Mucosa of stomach (tissue), 1 donor: ENCODE data around the gene YEATS4.

Source experiments
- H3K27me3 ChIP-seq: one replicate; pipeline ENCODE4 v1.7.0; 2013; ENCODE audit warnings: mild to moderate bottlenecking, low read length; ENCODE audit not compliant: control insufficient read depth, insufficient read depth
- H3K36me3 ChIP-seq: one replicate; pipeline ENCODE4 v1.7.0; 2013; ENCODE audit warnings: low read length; ENCODE audit not compliant: control insufficient read depth, insufficient read depth
- H3K4me1 ChIP-seq: one replicate; pipeline ENCODE4 v1.7.0; 2013; ENCODE audit warnings: mild to moderate bottlenecking, low read length; ENCODE audit not compliant: control insufficient read depth, insufficient read depth
- H3K4me3 ChIP-seq: one replicate; pipeline ENCODE4 v1.7.0; 2013; ENCODE audit warnings: low read length
- H3K9ac ChIP-seq: one replicate; pipeline ENCODE4 v1.7.0; 2013; ENCODE audit warnings: mild to moderate bottlenecking, low read length, moderate library complexity
- H3K9me3 ChIP-seq: one replicate; pipeline ENCODE4 v1.7.0; 2013; ENCODE audit warnings: mild to moderate bottlenecking, low read length, moderate library complexity; ENCODE audit not compliant: control insufficient read depth
- donor health status: Pancreatic carcinoma.

YEATS4 gene

DNA sequence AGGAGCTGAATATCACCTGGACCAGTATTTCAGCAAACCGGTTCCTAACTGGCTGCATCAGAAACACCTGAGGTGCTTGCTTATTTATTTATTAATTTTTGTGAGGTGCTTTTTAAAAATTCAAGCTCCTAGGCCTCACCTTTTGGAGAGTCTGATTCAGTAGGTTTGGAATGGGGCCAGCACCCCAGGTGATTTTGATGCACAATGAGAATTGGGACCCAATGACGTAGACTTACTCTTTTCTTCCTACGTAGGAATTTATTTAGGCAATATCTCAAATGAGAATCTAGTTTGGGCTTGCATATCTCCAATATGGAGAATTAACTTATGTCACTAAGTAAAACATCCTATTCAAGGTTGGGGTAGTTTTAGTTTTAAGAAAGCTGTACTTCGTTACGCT lies 7.3 kb downstream of the YEATS4 start:
- H3K9ac ChIP-seq, result no peak overlapping the region
- no peaks in the 10 kb centered on the region for H3K27me3 ChIP-seq
- H3K36me3 ChIP-seq, result no peaks in the 10 kb centered on the region
- H3K4me3 ChIP-seq, result no peak overlapping the region
- no peaks in the 10 kb centered on the region for H3K9me3 ChIP-seq
- H3K4me1 ChIP-seq, result no peaks in the 10 kb centered on the region

- H3K9ac ChIP-seq, result no peak overlapping the region
- no peaks in the 10 kb centered on the region for H3K4me1 ChIP-seq
- H3K9me3 ChIP-seq, result no peaks in the 10 kb centered on the region
- H3K4me3 ChIP-seq, result no peak overlapping the region
- no peaks in the 10 kb centered on the region for H3K36me3 ChIP-seq
- H3K27me3 ChIP-seq, result no peaks in the 10 kb centered on the region
Measured at GRCh38 chr12:69368171-69368570, 8.6 kb downstream of the YEATS4 start.

GRCh38 chr12:69383074-69383473 lies 23.5 kb downstream of the YEATS4 start:
- H3K36me3 ChIP-seq, result no peaks in the 10 kb centered on the region
- no peaks in the 10 kb centered on the region for H3K4me1 ChIP-seq
- H3K9ac ChIP-seq, result no peak overlapping the region
- no peaks in the 10 kb centered on the region for H3K9me3 ChIP-seq
- no peak overlapping the region for H3K4me3 ChIP-seq
- no peaks in the 10 kb centered on the region for H3K27me3 ChIP-seq

DNA sequence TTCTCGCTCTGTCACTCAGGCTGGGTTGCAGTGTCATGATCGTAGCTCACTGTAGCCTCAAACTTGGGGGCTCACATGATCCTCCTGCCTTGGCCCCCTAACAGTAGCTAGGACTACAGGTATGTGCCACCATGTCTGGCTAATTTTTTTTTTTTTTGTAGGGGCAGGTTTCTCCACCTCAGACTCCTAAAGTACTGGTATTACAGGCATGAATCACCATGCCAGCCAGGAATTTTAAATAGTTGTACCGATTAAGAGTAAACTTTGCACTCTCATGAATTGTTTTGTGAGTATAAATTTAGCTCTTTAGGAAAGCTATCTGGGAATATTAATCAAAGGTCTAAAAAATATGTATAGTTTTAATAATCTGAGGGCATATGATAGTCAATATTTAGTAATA lies 25.5 kb downstream of the YEATS4 start:
- Histone ChIP-seq H3K9me3 (no peaks in the 10 kb centered on the region), H3K4me3 (no peak overlapping the region), H3K36me3 (no peaks in the 10 kb centered on the region), H3K9ac (no peak overlapping the region), H3K27me3 (no peaks in the 10 kb centered on the region), H3K4me1 (no peaks in the 10 kb centered on the region)

DNA sequence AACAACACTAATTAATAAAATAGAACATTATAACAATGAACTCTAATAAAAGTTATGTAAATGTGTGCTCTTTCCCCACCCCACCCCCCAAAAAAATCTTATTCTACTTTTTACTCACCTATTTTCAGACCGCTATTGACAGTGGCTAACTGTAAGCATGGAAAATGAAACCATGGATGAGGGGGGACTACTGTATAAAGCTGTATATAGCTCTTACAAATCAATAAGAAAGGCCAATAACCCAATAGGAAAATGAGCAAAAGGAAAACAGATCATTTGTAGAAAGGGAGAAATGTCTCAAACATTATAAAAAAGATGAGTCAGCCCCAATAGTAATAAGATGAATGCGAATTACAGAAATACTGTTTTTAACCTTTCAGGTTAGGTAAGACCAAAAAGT lies 27.4 kb downstream of the YEATS4 start:
- Histone ChIP-seq H3K4me3 (no peak overlapping the region), H3K9ac (no peak overlapping the region), H3K36me3 (no peaks in the 10 kb centered on the region), H3K9me3 (no peaks in the 10 kb centered on the region), H3K4me1 (no peaks in the 10 kb centered on the region), H3K27me3 (no peaks in the 10 kb centered on the region)

GRCh38 chr12:69388371-69388770 lies 28.8 kb downstream of the YEATS4 start:
- Histone ChIP-seq H3K27me3 (no peaks in the 10 kb centered on the region), H3K36me3 (no peaks in the 10 kb centered on the region)

DNA sequence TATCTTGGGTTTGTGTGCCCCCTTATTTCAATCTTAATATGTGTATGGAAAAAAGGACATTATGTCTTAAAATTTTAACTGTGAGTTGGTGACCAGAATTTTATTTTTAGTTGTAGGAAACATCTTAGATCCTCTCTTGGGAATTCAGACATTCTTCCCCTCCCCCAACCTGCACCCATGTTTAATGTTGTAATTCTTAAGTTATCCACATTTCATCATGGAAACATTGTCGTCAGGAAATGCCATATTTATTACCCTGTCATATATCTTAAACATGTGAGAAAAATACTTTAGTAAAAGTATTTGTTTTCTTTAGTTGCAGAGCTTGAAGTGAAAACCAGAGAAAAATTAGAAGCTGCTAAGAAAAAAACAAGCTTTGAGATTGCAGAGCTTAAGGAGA lies 30.3 kb downstream of the YEATS4 start:
- Histone ChIP-seq H3K4me3 (no peak overlapping the region), H3K9ac (no peak overlapping the region), H3K9me3 (no peaks in the 10 kb centered on the region), H3K4me1 (no peaks in the 10 kb centered on the region), H3K36me3 (no peaks in the 10 kb centered on the region), H3K27me3 (no peaks in the 10 kb centered on the region)

More at GRCh38 chr12:69388371-69388770, 28.8 kb downstream of the YEATS4 start:
- Histone ChIP-seq H3K4me3 (no peak overlapping the region), H3K4me1 (no peaks in the 10 kb centered on the region), H3K9ac (no peak overlapping the region), H3K9me3 (no peaks in the 10 kb centered on the region)

GRCh38 chr12:69392179-69392928 lies 32.8 kb downstream of the YEATS4 start:
- Histone ChIP-seq H3K27me3 (no peaks in the 10 kb centered on the region), H3K4me3 (no peak overlapping the region), H3K9ac (no peak overlapping the region), H3K4me1 (no peaks in the 10 kb centered on the region), H3K9me3 (no peaks in the 10 kb centered on the region), H3K36me3 (no peaks in the 10 kb centered on the region)

DNA sequence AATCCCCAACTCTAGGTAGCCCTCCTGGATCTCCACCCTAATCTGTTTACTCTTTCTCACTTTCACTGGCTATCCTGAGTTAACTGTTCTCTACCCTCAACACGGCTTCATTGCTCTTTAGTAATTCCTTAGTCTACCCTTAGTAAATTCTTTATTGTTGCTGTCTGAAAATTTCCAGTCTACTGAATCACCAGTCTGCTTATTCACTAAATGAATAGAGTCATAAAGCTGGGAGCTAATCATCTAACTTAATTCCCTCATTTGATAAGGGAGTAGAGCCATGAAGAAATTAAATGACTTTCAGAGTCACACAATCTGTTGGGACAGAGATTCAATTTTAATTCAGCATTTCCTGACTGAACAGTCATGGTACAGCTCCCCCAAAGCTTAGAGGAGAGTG lies 36.5 kb downstream of the YEATS4 start:
- Histone ChIP-seq H3K27me3 (no peaks in the 10 kb centered on the region), H3K9ac (no peak overlapping the region), H3K9me3 (no peaks in the 10 kb centered on the region), H3K4me1 (no peaks in the 10 kb centered on the region), H3K36me3 (no peaks in the 10 kb centered on the region), H3K4me3 (no peak overlapping the region)

DNA sequence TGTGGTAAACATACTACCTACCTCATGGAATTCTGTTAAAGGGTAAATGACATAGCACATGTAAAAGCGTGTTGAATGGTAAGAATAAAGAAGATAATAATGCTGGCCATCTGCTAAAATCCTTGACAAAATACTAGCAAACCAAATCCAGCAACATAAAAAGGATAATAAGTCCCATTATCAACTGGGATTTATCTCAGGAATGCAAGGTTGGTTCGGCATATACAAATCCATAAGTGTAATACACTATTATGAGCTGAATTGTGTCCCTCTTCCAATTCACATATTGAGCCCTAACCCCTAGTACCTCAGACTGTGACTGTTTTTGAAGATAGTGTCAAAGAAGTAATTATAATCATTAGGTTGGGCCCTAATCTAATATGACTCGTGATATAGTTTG lies 37.4 kb downstream of the YEATS4 start:
- H3K9me3 ChIP-seq, result no peaks in the 10 kb centered on the region

DNA sequence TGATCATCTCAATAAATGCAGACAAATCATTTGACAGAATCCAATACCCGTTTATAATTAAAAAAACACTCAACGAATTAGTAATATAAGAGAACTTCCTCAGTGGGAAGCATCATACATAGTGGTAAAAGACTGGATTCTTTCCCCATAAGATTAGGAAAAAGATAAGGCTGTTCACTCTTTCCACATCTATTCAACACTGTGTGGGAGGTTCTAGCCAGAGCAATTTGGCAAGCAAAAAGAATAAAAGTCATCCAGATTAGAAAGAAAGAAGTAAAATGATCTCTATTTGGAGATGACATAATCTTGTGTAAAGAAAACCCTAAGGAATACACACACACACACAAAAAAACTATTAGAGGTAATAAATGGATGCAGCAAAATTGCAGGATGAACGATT lies 38.4 kb downstream of the YEATS4 start:
- Histone ChIP-seq H3K27me3 (no peaks in the 10 kb centered on the region), H3K9ac (no peak overlapping the region), H3K4me1 (no peaks in the 10 kb centered on the region), H3K4me3 (no peak overlapping the region), H3K9me3 (no peaks in the 10 kb centered on the region), H3K36me3 (no peaks in the 10 kb centered on the region)

More for the DNA sequence above, 37.4 kb downstream of the YEATS4 start:
- Histone ChIP-seq H3K9ac (no peak overlapping the region), H3K27me3 (no peaks in the 10 kb centered on the region), H3K4me1 (no peaks in the 10 kb centered on the region), H3K36me3 (no peaks in the 10 kb centered on the region), H3K4me3 (no peak overlapping the region)

- no peaks in the 10 kb centered on the region for H3K36me3 ChIP-seq
- H3K4me3 ChIP-seq, result no peak overlapping the region
- H3K4me1 ChIP-seq, result no peaks in the 10 kb centered on the region
- no peak overlapping the region for H3K9ac ChIP-seq
- no peaks in the 10 kb centered on the region for H3K27me3 ChIP-seq
- no peaks in the 10 kb centered on the region for H3K9me3 ChIP-seq
Measured at GRCh38 chr12:69401940-69402339, 42.4 kb downstream of the YEATS4 start.
